COLO668 (cell line): ENCODE results near the gene CHRNE.
"Not testable (repeated sequence)": the region's sequence is repeated elsewhere in the genome, so short reads cannot be mapped to it uniquely, and the experiment has no call there.

Experiments
- DNase-seq: peaks from one replicate; lab custom pipeline; 2025; ENCODE audit not compliant: unreplicated experiment; lab: John Stamatoyannopoulos, UW

CHRNE gene

DNA sequence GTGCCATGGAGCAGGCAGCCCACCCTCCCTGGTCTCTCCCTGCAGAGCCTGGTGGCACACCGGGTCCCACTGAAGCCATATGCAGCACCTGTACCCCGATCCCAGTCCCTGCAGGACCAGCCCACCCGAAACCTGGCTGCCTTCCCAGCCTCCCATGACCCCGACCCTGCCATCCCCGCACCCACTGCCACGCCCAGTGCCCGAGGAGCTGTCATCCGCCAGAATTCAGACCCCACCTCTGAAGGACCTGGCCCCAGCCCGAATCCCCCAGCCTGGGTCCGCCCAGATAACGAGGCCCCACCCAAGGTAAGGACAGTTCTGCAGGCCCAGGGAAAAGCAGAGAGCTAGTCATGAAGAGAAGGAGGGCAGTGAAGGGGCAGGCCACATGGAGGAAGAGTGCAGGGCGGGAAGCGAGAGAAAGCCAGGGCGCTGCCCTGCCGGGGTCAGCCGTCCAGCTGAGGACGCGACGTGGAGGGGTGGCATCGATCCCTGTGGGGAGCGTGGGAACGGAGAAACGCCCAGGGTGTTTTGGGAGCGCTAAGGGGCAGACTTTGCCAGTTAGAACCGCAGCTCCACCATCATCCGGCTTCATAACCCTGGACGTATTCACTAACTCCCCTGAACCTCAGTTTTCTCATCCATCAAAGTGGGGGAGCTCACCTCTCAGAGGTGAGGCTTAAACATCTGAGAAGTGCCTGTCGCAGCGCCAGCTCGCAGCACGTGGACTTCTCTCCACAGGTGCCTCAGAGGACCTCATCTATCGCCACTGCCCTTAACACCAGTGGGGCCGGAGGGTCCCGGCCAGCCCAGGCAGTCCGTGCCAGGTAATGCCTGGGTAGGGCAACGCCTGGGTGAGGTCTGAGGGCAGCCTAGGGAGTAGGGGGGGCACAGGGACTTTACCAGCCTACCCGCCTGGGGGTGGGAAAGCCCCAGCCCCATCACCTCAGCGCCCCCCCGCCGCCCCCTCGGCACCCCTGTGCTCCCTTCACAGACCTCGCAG, 11.2 kb downstream of the CHRNE start:
- no peak for DNase-seq

DNA sequence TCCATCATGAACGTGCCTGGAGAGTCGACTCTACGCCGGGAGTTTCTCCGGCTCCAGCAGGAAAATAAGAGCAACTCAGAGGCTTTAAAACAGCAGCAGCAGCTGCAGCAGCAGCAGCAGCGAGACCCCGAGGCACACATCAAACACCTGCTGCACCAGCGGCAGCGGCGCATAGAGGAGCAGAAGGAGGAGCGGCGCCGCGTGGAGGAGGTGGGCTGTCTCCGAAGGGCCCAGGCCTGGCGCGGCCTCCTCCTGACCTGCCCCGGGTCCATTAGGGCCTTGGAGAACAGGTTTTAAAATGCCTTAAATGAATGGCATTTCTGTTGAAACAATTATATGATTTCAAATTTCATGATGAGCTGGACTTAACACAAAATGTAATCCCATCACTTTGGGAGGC, 15.3 kb downstream of the CHRNE start:
- no peak for DNase-seq

DNA sequence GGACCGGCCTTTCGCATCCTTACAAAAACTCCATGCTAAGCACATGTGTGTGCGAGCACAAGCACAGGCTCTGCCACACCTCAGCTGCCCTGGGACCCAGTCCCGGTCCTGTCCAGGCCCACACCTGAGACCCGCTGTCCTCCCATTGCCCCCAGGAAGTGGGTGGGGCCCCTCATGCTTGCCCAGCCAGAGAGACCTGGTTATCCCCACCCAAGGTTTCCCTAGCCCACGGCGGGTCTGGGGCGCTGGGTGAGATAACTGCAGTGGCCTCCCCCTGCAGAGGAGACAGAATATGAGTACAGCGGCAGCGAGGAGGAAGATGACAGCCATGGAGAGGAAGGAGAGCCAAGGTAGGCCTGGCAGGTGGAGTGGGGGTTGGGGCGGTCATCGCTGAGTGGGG, 16.1 kb downstream of the CHRNE start:
- DNase-seq: no peak

DNA sequence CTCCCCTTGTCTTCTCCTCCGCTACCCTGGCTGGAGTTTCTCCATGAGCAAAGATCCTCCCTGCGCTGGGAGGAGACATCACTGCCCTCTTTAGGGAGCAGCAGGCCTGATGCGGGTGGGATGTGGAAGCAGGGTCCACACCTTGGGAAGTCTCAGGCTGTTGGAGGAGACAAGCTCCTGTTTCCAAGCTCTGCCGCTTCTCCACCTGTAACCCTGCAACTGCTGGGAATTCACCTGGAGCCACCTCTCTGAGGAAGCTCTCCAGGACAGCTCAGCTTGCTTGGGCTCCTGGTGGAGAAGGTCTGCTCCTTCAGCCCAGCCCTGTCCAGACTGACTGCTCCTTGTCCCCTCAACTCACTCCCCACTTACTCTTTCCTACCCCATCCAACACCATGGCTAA, 18.4 kb downstream of the CHRNE start:
- no peak for DNase-seq

DNA sequence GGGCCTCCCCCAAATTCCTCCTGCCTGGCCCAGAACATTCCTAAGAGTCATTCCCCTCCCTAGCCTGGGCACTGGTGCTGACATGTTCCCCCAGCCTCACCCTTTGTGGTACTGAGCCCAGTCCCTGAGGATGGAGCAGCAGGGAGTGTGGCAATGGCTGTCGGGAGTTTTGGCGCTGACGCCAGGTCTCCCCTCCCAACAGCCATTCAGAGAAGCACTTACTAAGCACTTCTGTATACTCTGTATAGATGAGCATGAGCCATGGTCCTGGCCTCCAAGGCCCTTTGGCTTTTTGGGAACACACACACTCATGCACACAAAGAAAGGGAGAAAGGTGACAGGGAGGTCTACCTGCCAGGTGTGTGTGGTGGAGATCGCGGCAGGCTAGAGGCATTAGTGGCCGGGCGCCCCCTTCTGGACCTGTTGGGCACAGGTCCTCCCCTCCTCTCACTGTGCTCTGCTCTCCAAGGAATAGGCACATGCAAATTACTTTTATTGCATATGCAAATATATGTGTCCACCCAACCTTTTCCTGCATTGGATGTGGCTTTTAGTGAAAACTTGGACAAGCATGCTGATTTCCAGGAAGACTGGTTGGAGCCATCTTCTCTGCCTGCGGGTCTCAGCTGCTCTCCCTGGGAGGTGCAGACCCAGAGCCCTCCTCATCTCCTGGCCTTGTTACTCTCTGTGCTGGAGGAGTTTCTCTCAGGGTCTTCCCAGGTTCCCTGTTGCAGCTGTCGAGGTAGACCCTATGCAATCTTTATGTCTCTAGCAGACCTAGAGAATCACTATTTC, 20.9 kb downstream of the CHRNE start:
- peak; percentile 67 for DNase-seq

DNA sequence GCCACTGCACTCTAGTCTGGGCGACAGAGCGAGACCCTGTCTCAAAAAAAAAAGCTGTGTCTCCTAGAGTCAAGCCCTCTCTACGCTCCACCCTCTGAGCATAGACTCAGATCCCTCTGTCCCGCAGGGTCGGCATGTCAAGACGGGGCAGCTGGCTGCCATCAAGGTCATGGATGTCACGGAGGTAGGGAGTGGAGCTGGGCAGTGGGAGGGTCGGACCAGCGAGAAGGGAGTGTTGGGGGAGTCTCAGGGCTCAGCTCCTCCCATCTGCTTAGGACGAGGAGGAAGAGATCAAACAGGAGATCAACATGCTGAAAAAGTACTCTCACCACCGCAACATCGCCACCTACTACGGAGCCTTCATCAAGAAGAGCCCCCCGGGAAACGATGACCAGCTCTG, 22.0 kb downstream of the CHRNE start:
- no peak for DNase-seq

DNA sequence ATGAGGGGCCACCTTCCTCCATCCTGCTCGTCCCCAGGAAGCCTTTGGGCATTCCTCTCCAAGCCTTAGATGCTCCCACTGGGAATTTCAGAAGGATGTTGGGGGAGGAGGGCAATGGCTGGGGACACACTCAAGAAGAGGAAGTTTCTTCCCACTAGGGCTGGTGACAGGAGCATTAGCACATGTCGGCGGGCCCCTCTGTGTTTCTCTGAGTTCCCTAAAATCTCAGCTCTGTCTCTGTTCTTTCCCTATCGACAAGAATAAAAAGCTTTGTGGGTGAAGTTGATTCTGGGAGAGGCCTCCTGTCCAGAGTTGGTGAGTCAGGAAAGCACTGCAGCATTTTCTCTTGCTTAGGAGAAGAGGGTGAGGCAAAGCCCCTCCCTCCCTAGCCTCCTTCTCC, 23.3 kb downstream of the CHRNE start:
- no peak for DNase-seq

DNA sequence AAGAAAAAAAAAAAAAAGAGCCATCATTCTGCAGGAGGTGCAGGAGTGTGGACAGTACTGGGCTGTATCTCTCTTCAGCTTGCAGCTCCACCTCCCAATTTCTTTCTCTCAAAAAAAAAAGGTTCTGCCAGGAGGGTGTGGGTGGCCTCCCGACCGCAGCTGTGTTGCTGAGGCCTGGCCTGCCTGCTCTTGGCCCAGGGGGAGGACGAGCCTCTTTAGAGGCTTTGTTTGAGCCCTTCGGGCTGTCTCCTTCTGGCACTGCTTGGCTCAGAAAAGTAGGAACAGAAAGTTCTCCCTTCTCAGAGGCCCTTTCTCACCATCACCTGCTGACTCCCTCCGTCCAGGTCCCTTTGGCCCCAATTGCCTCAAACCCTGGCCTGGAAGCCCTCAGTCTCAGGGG, 25.8 kb downstream of the CHRNE start:
- DNase-seq: no peak

DNA sequence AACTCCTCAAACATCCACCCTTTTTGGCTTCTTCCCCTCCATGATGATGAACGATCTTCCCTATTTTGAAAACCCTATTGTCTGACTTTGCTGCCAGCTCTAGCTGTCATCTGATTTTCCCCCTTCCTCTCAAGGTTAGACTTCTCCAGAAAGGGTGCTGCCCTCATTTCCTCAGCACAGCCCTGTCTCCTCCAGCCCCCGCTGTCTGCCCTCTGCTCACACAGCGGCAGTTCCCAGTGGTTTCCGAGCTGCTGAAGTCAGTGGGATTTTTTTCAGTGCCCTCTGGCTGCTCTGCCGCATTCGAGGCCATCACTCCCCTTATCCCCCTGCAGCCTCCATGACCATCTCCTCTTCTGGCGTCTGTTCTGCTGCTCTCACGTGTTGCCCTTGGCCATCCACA, 30.1 kb downstream of the CHRNE start:
- DNase-seq: no peak

DNA sequence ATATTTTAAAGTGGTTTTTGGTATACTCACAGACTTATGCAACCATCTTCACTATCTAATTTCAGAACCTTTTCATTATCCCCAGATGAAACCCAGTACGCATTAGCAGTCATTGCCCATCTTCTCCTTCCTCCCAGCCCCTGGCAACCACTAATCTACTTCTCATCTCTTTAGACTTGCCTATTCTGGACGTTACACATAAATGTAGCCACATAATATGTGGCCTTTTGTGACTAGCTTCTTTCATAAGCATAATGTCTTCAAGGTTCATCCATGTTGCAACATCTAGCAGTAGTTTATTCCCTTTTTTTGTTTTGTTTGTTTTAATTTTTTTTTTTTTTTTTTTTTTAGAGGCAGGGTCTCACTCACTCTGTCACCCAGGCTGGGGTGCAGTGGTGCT, 32.0 kb downstream of the CHRNE start:
- DNase-seq: no peak

DNA sequence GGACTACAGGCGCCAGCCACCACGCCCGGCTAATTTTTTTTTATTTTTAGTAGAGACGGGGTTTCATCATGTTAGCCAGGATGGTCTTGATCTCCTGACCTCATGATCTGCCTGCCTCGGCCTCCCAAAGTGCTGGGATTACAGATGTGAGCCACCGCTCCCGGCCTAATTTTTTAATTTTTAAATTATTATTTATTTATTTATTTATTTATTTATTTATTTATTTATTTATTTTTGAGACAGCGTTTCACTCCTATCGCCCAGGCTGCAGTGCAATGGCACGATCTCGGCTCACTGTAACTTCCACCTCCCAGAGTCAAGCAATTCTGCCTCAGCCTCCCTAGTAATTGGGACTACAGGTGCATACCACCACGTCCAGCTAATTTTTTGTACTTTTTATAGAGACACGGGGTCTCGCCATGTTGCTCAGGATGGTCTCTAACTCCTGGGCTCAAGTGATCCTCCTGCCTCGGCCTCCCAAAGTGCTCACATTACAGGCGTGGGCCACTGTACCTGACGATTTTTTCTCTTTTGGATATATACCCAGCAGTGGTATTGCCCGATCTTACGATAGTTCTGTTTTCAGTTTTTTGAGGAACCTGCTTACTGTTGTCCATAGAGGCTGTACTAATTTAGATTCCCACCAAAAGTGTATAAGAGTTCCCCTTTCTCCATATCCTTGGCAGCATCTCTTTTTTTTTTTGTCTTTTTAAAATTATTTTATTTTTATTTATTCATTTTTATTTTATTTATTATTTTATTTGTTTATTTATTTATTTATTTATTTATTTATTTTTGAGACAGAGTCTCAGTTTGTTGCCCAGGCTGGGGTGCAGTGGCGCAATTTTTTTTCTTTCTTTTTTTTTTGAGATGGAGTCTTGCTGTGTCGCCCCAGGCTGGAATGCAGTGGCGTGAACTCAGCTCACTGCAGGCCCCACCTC, 33.6 kb downstream of the CHRNE start:
- DNase-seq: not testable (repeated sequence)

DNA sequence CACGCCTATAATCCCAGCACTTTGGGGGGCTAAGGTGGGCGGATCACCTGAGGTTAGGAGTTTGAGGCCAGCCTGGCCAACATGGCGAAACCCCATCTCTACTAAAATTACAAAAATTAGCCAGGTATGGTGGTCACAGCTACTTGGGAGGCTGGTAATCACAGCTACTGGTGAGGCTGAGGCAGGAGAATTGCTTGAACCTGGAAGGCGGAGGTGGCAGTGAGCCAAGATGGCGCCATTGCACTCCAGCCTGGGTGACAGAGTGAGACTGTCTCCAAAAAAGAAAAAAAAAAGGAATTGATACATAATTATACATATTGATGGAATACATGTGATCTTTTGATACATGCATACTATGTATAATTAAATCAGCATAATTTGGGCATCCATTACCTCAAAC, 35.4 kb downstream of the CHRNE start:
- not testable (repeated sequence) for DNase-seq

DNA sequence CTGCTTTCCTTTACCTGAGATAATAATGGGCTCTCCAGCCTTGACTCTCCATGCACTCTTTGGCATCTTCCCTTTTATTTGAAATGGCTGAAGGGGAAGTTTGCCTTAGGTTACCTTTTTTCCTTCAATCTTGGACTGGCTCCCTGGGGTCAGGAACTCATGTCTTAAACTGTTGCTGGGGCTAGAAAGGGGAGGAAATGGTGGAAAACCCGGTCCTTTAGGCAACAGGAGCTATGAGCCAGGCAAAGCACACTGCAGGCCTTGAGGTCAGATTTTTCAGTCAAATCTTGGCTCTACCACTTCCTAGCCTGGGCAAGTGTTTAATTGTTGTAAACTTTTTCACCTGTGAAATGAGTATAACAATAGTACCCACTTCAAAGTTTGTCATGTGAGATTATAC, 39.6 kb downstream of the CHRNE start:
- no peak for DNase-seq

DNA sequence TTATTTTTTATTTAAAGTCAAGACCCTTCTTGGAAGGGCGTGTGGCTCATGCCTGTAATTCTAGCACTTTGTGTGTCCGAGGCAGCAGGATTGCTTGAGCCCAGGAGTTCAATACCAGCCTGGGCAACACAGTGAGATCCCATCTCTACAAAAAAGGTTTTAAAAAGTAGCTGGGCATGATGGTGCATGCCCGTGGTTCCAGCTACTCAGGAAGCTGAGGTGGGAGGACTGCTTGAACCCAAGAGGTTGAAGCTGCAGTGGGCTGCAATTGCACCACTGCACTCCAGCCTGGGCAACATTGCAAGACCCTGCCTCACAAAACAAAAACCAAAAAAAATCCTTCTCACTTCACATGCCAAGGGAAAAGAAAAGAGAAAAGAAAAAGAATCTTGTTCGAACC, 40.2 kb downstream of the CHRNE start:
- DNase-seq: no peak

DNA sequence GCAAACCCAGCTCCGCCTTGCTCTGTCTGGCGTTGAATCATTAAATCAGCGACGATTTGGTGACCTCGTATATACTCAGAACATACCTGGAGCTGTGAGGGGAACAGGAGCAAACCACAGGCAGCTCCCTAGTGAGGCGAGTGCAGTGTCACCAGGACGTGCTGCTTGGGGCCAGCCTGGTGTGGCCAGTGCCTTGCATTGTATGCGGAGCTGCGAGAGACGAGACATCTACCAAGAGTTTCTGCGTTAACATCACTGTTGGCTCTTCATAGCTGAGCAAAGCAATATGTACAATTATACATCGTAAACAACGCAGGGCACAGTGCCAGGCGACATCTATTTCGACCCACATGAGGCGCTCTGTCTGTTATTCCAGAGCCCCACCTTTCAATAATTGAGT, 41.8 kb downstream of the CHRNE start:
- no peak for DNase-seq

DNA sequence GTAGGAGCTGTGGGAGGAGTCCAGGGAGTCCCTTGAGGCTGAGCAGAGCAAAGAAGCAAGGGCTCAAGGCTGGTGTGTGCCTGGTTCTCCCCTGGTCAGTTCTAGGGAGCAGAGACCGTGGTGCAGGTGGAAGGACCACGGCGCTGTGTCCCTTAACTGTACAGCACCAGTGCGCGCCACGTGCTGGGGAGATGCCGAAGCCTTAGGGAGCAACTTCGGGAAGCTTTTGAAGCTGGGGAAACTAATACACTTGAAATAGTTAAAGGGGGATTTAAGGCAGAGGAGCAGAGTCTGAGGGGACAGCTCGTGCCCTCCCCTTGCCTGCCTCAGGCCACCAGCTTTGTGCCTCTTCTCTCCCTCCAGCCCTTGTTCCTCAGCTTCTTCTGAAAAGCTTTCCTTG, 42.2 kb downstream of the CHRNE start:
- no peak for DNase-seq

DNA sequence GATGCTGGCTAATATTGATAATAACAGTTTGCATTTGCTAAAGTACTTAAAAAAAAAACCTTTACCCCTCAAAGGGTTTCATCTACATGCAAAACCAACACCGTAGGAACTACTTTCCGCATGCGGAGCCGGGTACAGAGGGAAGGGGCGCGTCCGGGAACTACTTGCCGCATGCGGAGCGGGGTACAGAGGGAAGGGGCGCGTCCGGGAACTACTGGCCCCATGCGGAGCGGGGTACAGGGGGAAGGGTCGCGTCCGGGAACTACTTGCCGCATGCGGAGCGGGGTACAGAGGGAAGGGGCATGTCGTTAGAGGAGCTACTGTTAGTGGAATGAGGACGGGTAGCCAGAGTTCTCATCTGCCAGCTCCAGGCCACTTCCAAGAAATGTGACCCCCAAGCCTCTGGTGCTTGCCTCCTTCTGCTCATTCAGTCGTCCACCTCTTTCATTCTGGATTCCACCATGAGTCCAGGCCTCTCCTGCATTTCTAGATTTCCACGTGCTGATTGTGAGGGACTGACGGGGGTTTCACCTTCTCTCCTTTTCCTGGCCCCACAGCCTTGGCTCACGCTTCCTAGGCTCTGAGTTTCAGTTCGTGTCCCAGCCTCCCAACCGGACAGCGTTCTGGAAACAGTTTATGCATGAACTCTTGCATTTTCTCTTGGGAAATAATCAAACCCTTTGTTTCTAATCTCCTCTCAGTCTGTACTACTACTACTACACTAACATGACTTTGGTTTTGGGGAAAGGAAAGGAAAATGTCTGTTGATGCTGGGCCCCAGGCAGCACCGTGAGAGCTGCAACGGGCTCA, 42.9 kb downstream of the CHRNE start:
- DNase-seq: no peak

DNA sequence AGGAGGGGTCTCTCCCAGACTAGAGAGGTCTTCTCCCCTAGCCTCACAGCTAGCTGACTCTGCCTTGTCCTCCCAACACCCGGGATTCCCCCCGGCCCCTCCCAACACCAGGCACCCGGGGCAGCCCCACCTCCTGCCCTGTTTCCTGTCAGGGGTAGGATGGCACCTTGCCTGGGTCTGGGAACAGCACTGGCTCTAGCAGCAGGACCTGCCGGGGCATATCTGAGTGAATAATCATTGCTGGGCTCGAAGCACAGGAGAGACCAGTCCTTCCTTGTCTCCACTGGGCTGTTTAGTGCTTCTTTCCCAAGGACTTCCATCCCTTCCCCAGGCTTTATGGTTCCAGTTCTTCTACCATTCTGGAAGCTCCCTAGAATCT, 44.0 kb downstream of the CHRNE start:
- DNase-seq: no peak

DNA sequence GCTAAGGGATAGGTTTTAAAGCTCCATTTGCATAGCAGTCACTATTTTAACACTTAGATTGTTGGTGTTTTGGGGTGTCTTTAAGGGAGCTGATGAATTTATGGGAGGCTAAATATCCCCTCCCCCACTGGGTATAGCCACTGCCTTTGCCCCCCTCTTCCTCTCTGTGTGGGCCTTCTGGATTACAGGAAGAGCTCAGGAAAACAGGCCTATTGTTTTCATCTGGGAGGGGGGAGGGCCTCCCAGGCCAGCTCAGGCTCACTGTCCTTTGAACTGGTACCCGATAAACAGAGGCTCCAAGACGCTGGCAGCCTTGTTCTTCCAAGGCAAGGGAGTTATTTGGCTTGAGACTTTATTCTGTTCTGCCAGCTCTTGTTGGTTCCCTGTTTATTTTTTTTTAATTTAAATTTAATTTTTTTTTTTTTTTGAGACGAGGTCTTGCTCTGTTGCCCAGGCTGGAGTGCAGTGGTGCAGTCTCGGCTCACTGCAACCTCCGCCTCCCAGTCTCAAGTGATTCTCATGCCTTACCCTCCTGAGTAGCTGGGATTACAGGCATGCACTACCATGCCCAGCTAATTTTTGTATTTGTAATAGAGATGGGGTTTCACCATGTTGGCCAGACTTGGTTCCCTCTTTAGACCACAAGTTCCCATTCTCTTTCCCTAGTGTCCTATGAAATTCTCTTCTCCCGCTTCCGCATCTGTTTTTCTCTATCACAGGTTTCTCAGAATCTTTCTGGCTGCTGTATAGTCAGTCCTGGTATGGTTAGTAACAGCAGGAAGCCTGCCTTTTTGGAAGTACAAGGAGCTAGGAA, 44.6 kb downstream of the CHRNE start:
- DNase-seq: peak; percentile 1
